Activated CD4-positive, CD25-positive, alpha-beta regulatory T cell treated with anti-CD3 and anti-CD28 coated beads, Interleukin-2, amount 50 U/mL, for 72 hours (primary cell): ENCODE measurements around the gene OPCML.

Experiments
- DNase-seq: peaks from one replicate; pipeline ENCODE4 v3.0.0; 2021

Gene OPCML

GRCh38 chr11:133536198-133536597 lies 3.9 kb upstream of the OPCML start:
- DNase-seq = no peak

GRCh38 chr11:133533205-133533604 lies 904 bp upstream of the OPCML start:
- no peak for DNase-seq

DNA sequence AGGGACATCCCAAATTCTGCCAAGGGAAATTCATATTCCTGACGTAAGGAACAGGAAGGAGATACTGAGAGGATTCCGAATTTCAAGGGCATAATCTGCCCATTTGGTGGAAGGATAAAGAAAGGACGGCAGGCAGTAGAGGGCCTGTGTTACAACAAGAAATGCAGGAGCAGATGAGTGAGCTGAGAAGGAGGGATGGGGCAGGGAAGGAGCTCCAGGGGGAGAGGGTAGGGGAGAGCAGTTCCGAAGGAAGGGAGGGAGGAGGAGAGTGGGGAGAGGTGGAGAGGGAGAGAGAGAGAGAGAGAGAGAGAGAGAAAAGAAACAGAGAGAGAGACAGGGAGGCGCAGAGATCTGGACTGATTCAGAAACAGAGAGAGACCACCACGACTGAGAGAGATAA lies 843 bp downstream of the OPCML start:
- no peak for DNase-seq

DNA sequence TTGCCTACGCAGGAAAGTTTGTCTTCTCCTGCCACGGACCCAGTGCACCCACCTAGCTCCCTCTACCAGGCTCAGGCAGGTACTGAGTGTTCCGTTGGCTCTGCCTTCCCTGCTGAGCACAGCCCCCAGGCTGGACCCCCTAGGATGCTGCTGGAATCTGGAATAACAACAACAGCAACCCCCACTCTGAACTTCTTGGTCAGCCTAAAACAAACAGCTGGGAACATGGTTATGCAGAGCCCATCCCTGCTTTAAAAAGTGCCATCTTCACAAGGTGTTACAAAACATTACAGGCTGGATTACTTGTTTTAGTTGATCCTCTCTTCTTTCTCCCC lies 1.8 kb downstream of the OPCML start:
- DNase-seq = no peak

DNA sequence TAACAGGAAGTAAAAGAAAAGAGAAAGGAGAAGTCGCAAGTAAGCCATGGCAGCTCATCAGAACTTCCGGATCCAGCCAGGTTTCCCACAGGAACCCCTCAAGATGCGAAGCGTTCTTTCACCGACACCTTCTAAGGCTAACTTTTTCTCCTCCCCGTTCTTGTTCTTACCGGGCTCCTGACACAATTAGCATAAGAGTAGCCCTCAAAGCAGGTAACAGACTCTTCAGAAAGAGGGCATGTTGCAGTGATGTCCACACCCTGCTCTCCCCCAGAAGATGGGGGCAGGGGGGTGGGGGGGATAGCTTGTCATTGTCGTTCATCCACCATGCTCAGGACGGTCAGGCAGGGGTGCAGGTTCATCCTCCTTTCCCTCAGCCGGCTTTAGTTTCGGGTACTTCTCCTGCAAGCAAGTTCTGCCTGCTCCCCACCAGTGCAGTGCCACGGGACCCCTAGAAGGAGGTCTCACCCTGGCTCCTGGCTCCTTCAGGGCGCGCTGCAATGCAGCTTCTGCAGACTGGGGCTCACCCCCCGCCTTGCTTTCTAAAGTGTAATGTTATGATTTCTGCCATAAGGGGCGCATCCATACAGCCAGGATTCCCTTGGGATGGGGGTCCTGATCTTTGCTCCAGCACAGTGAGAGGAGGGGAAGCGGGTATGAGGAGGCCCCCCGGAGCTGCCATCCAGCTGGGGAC lies 2.3 kb downstream of the OPCML start:
- DNase-seq = no peak

- no peak for DNase-seq
Observed at GRCh38 chr11:133526790-133527189, 5.5 kb downstream of the OPCML start.

GRCh38 chr11:133525976-133526375 lies 6.3 kb downstream of the OPCML start:
- DNase-seq = no peak

DNA sequence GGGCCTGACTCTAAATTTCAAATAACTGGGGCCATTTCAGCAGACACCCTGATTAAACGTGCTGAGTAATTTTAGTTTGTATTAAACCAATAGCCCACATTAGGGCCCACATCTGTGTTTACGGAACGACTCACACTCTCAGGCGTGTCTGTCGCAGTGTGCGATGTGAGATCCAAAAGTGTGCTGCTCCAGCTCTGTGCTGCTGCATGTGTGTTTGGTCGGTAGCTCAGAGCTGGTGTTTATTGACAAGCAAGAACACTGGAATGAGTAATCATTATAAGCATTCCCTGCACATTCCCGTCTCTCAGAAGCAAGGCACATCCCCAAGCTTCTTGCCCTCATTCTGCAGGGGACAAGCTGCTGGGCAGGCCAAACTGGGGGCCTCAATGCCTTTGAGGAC lies 7.8 kb downstream of the OPCML start:
- DNase-seq = no peak

- no peak for DNase-seq
Observed at GRCh38 chr11:133522344-133522743, 10.0 kb downstream of the OPCML start.

DNA sequence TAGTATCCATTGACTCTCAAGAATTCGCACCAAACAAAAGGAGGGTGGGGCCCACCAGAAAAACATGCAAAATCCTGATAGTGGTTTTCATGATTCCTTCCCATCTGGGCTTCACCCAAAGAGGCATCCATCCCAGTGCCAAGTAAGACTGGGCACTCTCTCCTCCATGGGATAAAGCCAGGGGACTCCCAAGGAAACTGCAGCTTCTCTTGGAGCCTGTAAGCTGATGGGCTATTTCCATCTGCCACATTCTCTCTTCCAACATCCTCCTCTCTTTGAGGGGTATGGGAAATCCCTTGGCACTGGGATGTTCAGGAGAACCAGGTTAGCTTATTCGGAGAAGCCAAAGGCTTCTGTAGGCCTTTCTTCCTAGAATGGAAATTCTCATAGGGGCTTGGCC lies 10.8 kb downstream of the OPCML start:
- no peak for DNase-seq

DNA sequence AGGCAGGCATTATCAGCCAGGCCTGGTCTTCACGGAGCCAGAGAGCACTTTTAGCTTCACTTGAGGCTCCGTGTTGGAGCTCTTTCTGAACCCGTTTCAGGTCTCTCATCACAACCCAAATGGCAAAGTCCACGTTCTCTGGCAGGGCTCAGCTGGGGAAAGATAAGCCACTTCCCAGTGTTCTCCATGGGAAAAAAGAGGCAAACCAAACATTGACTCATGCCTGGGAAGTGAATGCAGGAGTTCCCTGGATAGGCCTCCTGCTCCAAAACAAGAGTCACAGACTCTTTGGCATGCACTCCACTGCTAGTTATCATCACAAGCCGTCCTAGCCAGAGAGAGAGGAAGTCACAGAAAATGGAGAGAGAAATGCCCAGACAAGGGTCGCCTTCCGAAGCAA lies 11.6 kb downstream of the OPCML start:
- no peak for DNase-seq

- no peak for DNase-seq
Observed at GRCh38 chr11:133519560-133519959, 12.7 kb downstream of the OPCML start.

DNA sequence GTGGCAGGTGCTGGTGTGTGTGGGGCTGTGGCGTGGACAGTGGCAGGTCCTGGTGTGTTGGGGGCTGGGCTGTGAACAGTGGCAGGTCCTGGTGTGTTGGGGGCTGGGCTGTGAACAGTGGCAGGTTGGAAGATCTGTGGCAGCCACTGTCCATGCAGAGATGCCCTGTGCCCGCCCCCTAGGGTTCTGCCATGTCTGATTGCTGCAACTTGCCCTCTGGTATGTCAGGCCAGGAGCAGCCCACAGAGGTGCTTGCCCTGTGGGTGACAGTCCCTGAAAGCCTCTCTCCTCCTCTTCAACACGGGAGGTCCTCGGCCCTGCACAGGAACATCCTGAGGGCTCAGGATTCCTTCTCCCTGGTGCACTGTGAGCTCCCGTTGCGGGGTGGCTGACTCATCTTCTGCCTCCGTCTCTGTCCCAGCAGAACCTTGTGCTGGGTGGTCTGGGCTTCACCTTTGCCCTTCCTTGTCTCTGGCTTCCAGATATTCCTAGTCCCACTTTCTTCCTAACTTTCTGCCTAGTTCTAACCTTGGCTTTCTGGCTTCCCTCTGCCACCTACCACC lies 13.5 kb downstream of the OPCML start:
- DNase-seq = no peak

GRCh38 chr11:133516845-133517244 lies 15.5 kb downstream of the OPCML start:
- DNase-seq = no peak

GRCh38 chr11:133515107-133515506 lies 17.2 kb downstream of the OPCML start:
- DNase-seq = no peak

GRCh38 chr11:133509924-133510697 lies 22.2 kb downstream of the OPCML start:
- DNase-seq = no peak

- DNase-seq = no peak
Observed at GRCh38 chr11:133508468-133508867, 23.8 kb downstream of the OPCML start.

- DNase-seq = no peak
Observed at GRCh38 chr11:133507185-133507584, 25.1 kb downstream of the OPCML start.

- DNase-seq = no peak
Observed at GRCh38 chr11:133506551-133507094, 25.7 kb downstream of the OPCML start.

DNA sequence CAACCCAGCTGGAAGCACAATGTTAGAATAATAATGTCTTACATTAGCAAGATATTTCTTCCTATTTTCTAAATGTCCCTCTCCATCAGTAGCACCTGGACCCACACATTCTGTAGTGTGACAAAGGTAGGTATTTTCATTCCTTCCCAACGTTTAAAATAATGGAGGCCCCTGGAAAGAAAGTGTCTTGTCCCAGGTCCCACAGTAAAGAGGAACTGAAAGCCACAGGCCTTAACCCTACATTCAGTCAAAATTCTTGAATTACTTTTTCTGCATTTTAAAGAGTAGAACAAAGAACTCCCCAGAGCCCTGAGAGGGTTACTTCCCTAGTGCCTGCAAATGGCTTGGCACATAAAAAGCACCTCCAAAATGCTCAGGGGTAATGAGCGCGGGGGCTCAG lies 26.3 kb downstream of the OPCML start:
- DNase-seq = no peak

GRCh38 chr11:133504906-133505305 lies 27.4 kb downstream of the OPCML start:
- DNase-seq = no peak

GRCh38 chr11:133503776-133504175 lies 28.5 kb downstream of the OPCML start:
- no peak for DNase-seq

DNA sequence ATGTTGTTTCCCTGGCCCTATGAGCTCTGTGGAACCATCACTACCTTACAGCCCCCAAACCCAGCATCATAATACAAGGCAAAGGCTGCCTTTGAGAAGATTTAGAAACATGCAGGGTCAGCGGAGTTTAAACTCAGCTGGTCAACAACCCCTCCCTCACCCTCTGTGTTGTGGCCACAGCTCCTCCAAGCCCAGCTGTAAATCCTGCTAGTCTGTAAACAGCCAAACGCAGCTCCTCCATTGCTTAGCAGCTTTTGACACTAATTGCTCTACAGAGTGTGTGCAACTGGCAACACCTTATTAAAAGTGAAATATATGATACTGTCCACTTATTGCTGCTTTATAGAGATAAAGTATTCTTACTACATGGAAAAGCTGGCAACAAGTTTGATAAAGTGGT lies 29.1 kb downstream of the OPCML start:
- no peak for DNase-seq
